Measurements from ENCODE around the gene RELN.

DNA sequence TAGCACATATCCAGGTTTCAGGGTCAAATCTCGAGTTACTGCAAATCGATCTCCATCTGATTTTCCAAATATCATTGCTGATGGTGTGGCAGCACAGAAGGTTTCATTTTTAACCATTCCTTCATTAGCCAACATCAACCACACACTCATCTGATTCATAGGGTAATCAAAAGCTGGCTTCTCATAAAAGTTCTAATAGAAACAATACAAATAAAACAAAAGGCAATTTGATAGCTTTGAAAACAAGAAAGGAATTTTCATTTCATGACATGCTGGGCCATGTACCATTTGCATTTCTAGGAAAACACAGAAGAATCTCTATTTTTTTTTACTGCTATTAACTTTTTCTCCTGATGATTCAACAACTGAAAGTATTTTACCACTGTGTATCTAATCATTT lies 395.8 kb downstream of the RELN start:
- TF ChIP-seq, protein P1, sequence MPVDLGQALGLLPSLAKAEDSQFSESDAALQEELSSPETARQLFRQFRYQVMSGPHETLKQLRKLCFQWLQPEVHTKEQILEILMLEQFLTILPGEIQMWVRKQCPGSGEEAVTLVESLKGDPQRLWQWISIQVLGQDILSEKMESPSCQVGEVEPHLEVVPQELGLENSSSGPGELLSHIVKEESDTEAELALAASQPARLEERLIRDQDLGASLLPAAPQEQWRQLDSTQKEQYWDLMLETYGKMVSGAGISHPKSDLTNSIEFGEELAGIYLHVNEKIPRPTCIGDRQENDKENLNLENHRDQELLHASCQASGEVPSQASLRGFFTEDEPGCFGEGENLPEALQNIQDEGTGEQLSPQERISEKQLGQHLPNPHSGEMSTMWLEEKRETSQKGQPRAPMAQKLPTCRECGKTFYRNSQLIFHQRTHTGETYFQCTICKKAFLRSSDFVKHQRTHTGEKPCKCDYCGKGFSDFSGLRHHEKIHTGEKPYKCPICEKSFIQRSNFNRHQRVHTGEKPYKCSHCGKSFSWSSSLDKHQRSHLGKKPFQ (tag by site-specific recombination; IDR thresholded peaks at IDR 0.05): no peak
- TF ChIP-seq TCF7L2 (IDR thresholded peaks at IDR 0.05; ENCODE audit: borderline replicate concordance, low read depth, low read length): no peak
- no peak for TF ChIP-seq ZNF24 (tag by site-specific recombination; IDR thresholded peaks at IDR 0.05)
- no peak for TF ChIP-seq ZBTB8A (tag by site-specific recombination; IDR thresholded peaks at IDR 0.05)
- TF ChIP-seq ZNF530 (tag by site-specific recombination; IDR thresholded peaks at IDR 0.05; ENCODE audit: low read depth): no peak
- TF ChIP-seq, protein P2, sequence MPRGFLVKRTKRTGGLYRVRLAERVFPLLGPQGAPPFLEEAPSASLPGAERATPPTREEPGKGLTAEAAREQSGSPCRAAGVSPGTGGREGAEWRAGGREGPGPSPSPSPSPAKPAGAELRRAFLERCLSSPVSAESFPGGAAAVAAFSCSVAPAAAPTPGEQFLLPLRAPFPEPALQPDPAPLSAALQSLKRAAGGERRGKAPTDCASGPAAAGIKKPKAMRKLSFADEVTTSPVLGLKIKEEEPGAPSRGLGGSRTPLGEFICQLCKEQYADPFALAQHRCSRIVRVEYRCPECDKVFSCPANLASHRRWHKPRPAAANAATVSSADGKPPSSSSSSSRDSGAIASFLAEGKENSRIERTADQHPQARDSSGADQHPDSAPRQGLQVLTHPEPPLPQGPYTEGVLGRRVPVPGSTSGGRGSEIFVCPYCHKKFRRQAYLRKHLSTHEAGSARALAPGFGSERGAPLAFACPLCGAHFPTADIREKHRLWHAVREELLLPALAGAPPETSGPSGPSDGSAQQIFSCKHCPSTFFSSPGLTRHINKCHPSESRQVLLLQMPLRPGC (tag by site-specific recombination; IDR thresholded peaks at IDR 0.05): no peak
- TF ChIP-seq ZNF302 (tag by site-specific recombination; IDR thresholded peaks at IDR 0.05; ENCODE audit: low read depth): no peak
- no peak for TF ChIP-seq ZBTB21 (tag by site-specific recombination; IDR thresholded peaks at IDR 0.05)
- TF ChIP-seq ZNF747 (tag by site-specific recombination; IDR thresholded peaks at IDR 0.05): no peak

Data from HEK293 (cell line).